ENCODE results near the gene ERO1A.

ERO1A gene

GRCh38 chr14:52706724-52707706, 11.7 kb upstream of the ERO1A start, which contains the start of gene PSMC6:
PSMC6 (plus strand) TSS chr14:52707200; CDS start chr14:52707220, 20 bp downstream.
- no peak for TF ChIP-seq CTCF (IDR thresholded peaks at IDR 0.05)

GRCh38 chr14:52706286-52706685, 10.9 kb upstream of the ERO1A start:
- H3K4me3 ChIP-seq = peak overlapping the region; percentile 91
- no peak for TF ChIP-seq CTCF (IDR thresholded peaks at IDR 0.05)
- peak overlapping the region; percentile 75 to 92 for H3K27ac ChIP-seq
- DNase-seq (ENCODE audit: low spot score) = no peak

More at GRCh38 chr14:52706724-52707706, 11.7 kb upstream of the ERO1A start, which contains the start of gene PSMC6:
- Histone ChIP-seq H3K4me3 (peak within 1 kb of the TSS; percentile 91), H3K27ac (peak within 1 kb of the TSS; percentile 75 to 92)
- peak; percentile 96 for DNase-seq (ENCODE audit: low spot score)

GRCh38 chr14:52703664-52704063, 8.3 kb upstream of the ERO1A start:
- Histone ChIP-seq H3K27ac (no peak overlapping the region), H3K4me3 (no peak overlapping the region)
- no peak for TF ChIP-seq CTCF (IDR thresholded peaks at IDR 0.05)
- DNase-seq (ENCODE audit: low spot score) = no peak

- Histone ChIP-seq H3K4me3 (no peak overlapping the region), H3K27ac (no peak overlapping the region)
- no peak for TF ChIP-seq CTCF (IDR thresholded peaks at IDR 0.05)
- DNase-seq (ENCODE audit: low spot score) = no peak
Observed at GRCh38 chr14:52703225-52703624, 7.9 kb upstream of the ERO1A start.

GRCh38 chr14:52701223-52701622, 5.9 kb upstream of the ERO1A start:
- H3K27ac ChIP-seq = no peak overlapping the region
- no peak for TF ChIP-seq CTCF (IDR thresholded peaks at IDR 0.05)
- H3K4me3 ChIP-seq = no peak overlapping the region
- DNase-seq (ENCODE audit: low spot score) = no peak

- Histone ChIP-seq H3K27ac (no peak overlapping the region), H3K4me3 (no peak overlapping the region)
- DNase-seq (ENCODE audit: low spot score) = no peak
- no peak for TF ChIP-seq CTCF (IDR thresholded peaks at IDR 0.05)
Observed at GRCh38 chr14:52700701-52701172, 5.4 kb upstream of the ERO1A start.
